Right lobe of liver (tissue), 4 donors: Measurements from ENCODE around the gene PDXDC1.
"Not testable (repeated sequence)": the region's sequence is repeated elsewhere in the genome, so short reads cannot be mapped to it uniquely, and the experiment has no call there.

Experiments used
- POLR2A ChIP-seq: fragments of 450-650 bp; IDR thresholded peaks from one replicate; pipeline ENCODE4 v1.6.1; 2017; ENCODE audit warnings: antibody characterized with exemption, mild to moderate bottlenecking
- TF ChIP-seq, protein P1 (sequence below), 4 donors: fragments of 200-600 bp in 3 of 4; fragments of 450-650 bp in 1 of 4; IDR thresholded peaks; one replicate each; pipeline versions ENCODE4 v1.5.1 to v1.8.0; 2016 to 2022; ENCODE audit warnings: antibody characterized with exemption in 4 of 4, mild to moderate bottlenecking in 2 of 4
- donor health status: DM: no; HTN: no; CAD: no.
- donor health status: DM: no; HTN: no; CAD: no.
- donor health status: DM: no; HTN: yes; CAD: no.

DNA sequence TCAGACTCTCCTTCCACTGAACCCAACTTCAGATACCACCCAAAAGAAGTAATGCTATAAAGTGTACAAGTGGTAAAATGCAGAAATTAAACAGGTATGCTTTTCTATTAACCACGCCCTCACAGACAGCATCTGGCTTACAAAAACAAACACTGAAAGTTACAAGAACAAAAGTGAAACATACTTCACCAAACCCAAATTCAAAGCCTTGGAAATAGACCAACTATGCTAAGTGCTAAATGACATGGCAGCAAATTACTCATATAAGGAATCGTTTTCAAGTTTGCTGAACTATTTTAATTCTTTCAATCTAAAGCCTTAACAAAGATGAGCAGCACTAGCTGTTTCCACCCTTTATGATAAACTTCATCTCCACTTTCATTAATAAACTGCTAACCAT, 101.3 kb downstream of the PDXDC1 start:
- not testable (repeated sequence) for TF ChIP-seq POLR2A
- TF ChIP-seq, protein P1, sequence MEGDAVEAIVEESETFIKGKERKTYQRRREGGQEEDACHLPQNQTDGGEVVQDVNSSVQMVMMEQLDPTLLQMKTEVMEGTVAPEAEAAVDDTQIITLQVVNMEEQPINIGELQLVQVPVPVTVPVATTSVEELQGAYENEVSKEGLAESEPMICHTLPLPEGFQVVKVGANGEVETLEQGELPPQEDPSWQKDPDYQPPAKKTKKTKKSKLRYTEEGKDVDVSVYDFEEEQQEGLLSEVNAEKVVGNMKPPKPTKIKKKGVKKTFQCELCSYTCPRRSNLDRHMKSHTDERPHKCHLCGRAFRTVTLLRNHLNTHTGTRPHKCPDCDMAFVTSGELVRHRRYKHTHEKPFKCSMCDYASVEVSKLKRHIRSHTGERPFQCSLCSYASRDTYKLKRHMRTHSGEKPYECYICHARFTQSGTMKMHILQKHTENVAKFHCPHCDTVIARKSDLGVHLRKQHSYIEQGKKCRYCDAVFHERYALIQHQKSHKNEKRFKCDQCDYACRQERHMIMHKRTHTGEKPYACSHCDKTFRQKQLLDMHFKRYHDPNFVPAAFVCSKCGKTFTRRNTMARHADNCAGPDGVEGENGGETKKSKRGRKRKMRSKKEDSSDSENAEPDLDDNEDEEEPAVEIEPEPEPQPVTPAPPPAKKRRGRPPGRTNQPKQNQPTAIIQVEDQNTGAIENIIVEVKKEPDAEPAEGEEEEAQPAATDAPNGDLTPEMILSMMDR (IDR thresholded peaks at IDR 0.05), result not testable (repeated sequence)
